ENCODE data around the gene C13orf46. TPM values are rescaled to one million over a fixed set of nuclear protein-coding genes. Genes with fewer than 3 reads are reported as not detected.

Gene C13orf46
- total RNA-seq, 4 donors from 2014 or later: 0.31 to 6.6 (median 5.9) TPM; not detected in 1

GRCh38 chr13:113947311-113948033, 26.4 kb downstream of the C13orf46 start:
- Histone ChIP-seq H3K27ac (peak overlapping the region in 3 of 4 donors; percentile 31 to 55 (median 42)), H3K27me3 (no peaks in the 10 kb centered on the region), H3K9me3 (no peaks in the 10 kb centered on the region), H3K4me3 (no peak overlapping the region), H3K36me3 (no peaks in the 10 kb centered on the region), H3K4me1 (peaks cover 0 to 32% (median 8%) of the 10 kb centered on the region in 3 donors)
- TF ChIP-seq POLR2A (IDR thresholded peaks at IDR 0.05) (no peak), CTCF (IDR thresholded peaks at IDR 0.05) (peak in 3 of 4 experiments; percentile 86 to 87 (median 86))
- peak; percentile 52 for ATAC-seq
- 47% methylated on average over 3 of the region's 17 CpGs; no CpG with 5 or more reads in 1 of the 2 donors for WGBS, 2 donors (ENCODE audit: low coverage in 1 of 2)

- TF ChIP-seq EP300 (IDR thresholded peaks at IDR 0.05): no peak
- no peak for TF ChIP-seq POLR2AphosphoS5 (IDR thresholded peaks at IDR 0.05)
- TF ChIP-seq CTCF (IDR thresholded peaks at IDR 0.05): no peak
- no peak for TF ChIP-seq POLR2A (IDR thresholded peaks at IDR 0.05)
- no peaks in the 10 kb centered on the region for H3K36me3 ChIP-seq
- peak overlapping the region in 3 of 4 donors; percentile 31 to 55 (median 42) for H3K27ac ChIP-seq
- H3K4me1 ChIP-seq: peaks cover 0 to 28% (median 8%) of the 10 kb centered on the region in 3 donors
- no peak overlapping the region for H3K4me3 ChIP-seq
- no peaks in the 10 kb centered on the region for H3K9me3 ChIP-seq
- H3K27me3 ChIP-seq: no peaks in the 10 kb centered on the region
- no peak for ATAC-seq
- WGBS, 2 donors (ENCODE audit: low coverage in 1 of 2): 80% methylated on average over 2 of the region's 26 CpGs; no CpG with 5 or more reads in 1 of the 2 donors
Observed at GRCh38 chr13:113946409-113947181, 27.3 kb downstream of the C13orf46 start.

- no peak for ATAC-seq
Observed at GRCh38 chr13:113945857-113946408, 27.9 kb downstream of the C13orf46 start.

GRCh38 chr13:113943821-113944565, 29.9 kb downstream of the C13orf46 start:
- 92% methylated on average over 7 of the region's 19 CpGs; no CpG with 5 or more reads in 1 of the 2 donors for WGBS, 2 donors (ENCODE audit: low coverage in 1 of 2)
- peaks cover 4% of the 10 kb centered on the region for H3K27me3 ChIP-seq
- ATAC-seq: no peak

More at GRCh38 chr13:113945857-113946408, 27.9 kb downstream of the C13orf46 start:
- Histone ChIP-seq H3K27ac (no peak overlapping the region), H3K27me3 (no peaks in the 10 kb centered on the region), H3K9me3 (no peaks in the 10 kb centered on the region), H3K36me3 (no peaks in the 10 kb centered on the region), H3K4me3 (no peak overlapping the region), H3K4me1 (peaks cover 0 to 21% (median 4%) of the 10 kb centered on the region in 3 donors)
- 93% methylated on average over 14 of the region's 26 CpGs; no CpG with 5 or more reads in 1 of the 2 donors for WGBS, 2 donors (ENCODE audit: low coverage in 1 of 2)
- TF ChIP-seq EP300 (IDR thresholded peaks at IDR 0.05): no peak
- TF ChIP-seq CTCF (IDR thresholded peaks at IDR 0.05): no peak
- TF ChIP-seq POLR2A (IDR thresholded peaks at IDR 0.05): no peak
- no peak for TF ChIP-seq POLR2AphosphoS5 (IDR thresholded peaks at IDR 0.05)

More at GRCh38 chr13:113943821-113944565, 29.9 kb downstream of the C13orf46 start:
- Histone ChIP-seq H3K36me3 (no peaks in the 10 kb centered on the region), H3K9me3 (no peaks in the 10 kb centered on the region), H3K4me3 (no peak overlapping the region), H3K4me1 (peaks cover 0 to 20% (median 0%) of the 10 kb centered on the region in 3 donors), H3K27ac (no peak overlapping the region)
- no peak for TF ChIP-seq CTCF (IDR thresholded peaks at IDR 0.05)

All from gastroesophageal sphincter (tissue), 4 donors.